Common myeloid progenitor, CD34-positive (primary cell): ENCODE results near the gene PFAS.
A peak's percentile ranks its signal among the peaks of the same experiment; 100 is the strongest.
"Not testable (repeated sequence)": the region's sequence is repeated elsewhere in the genome, so short reads cannot be mapped to it uniquely, and the experiment has no call there.

ENCODE experiments used
- CTCF ChIA-PET: fragments of 350-600 bp; sonication (Branson Sonifier 250); formaldehyde crosslinking; loops from one replicate; lab custom pipeline; 2021; ENCODE audit warnings: antibody characterized with exemption; lab: Charles Lee
- POLR2A ChIA-PET: fragments of 350-600 bp; sonication (Branson Sonifier 250); formaldehyde crosslinking; loops from one replicate; lab custom pipeline; 2021; ENCODE audit warnings: antibody characterized with exemption; lab: Charles Lee
- DNase-seq, 3 donors: peaks; one replicate each; pipeline versions ENCODE4 v3.0.0 to v3.0.0-alpha.2; 2013
- H3K27ac ChIP-seq, 2 experiments: 1 replicate in 1 of 2; 2 replicates in 1 of 2; pipeline ENCODE4 v1.7.0; 2013; ENCODE audit warnings: inconsistent platforms in 2 of 2, low read length in 2 of 2, mild to moderate bottlenecking in 2 of 2, low read depth in 1 of 2, moderate library complexity in 1 of 2; ENCODE audit not compliant: severe bottlenecking in 2 of 2, insufficient read depth in 1 of 2, poor library complexity in 1 of 2
- H3K27me3 ChIP-seq, 5 experiments: replicated peaks in 2 of 5; 1 replicate in 3 of 5; 2 replicates in 2 of 5; pipeline versions ENCODE4 v1.6.1 to v1.7.0; 2013; ENCODE audit warnings: low read length in 4 of 5, mild to moderate bottlenecking in 2 of 5, moderate library complexity in 2 of 5, inconsistent platforms in 1 of 5; ENCODE audit not compliant: insufficient read depth in 5 of 5, control insufficient read depth in 4 of 5
- H3K36me3 ChIP-seq, 4 experiments: 1 replicate in 2 of 4; 2 replicates in 2 of 4; pipeline versions ENCODE4 v1.6.1 to v1.7.0; 2013; ENCODE audit warnings: low read length in 3 of 4, control low read depth in 1 of 4, mild to moderate bottlenecking in 1 of 4; ENCODE audit not compliant: control insufficient read depth in 4 of 4, insufficient read depth in 4 of 4
- H3K4me1 ChIP-seq, 4 experiments: 1 replicate in 3 of 4; 2 replicates in 1 of 4; pipeline versions ENCODE4 v1.6.1 to v1.7.1; 2013; ENCODE audit warnings: low read length in 3 of 4, mild to moderate bottlenecking in 3 of 4, control low read depth in 1 of 4, inconsistent platforms in 1 of 4, moderate library complexity in 1 of 4; ENCODE audit not compliant: control insufficient read depth in 4 of 4, insufficient read depth in 4 of 4; ENCODE audit errors: control extremely low read depth in 1 of 4
- H3K4me3 ChIP-seq, 7 experiments: 1 replicate in 4 of 7; 2 replicates in 3 of 7; pipeline versions ENCODE4 v1.5.1 to v1.7.0; 2013; ENCODE audit warnings: mild to moderate bottlenecking in 7 of 7, low read length in 6 of 7, moderate library complexity in 6 of 7, inconsistent platforms in 2 of 7, low read depth in 2 of 7, control low read depth in 1 of 7; ENCODE audit not compliant: insufficient read depth in 4 of 7, control insufficient read depth in 1 of 7; ENCODE audit errors: extremely low read depth in 1 of 7
- H3K9me3 ChIP-seq, 5 experiments: 1 replicate in 4 of 5; 2 replicates in 1 of 5; pipeline versions ENCODE4 v1.6.1 to v1.7.1; 2013; ENCODE audit warnings: low read length in 4 of 5, mild to moderate bottlenecking in 2 of 5, inconsistent platforms in 1 of 5, low read depth in 1 of 5, moderate library complexity in 1 of 5; ENCODE audit not compliant: control insufficient read depth in 4 of 5, insufficient read depth in 2 of 5; ENCODE audit errors: control extremely low read depth in 1 of 5
- WGBS: methylation state at CpG from one replicate; pipeline ENCODE4 v1.1.5; 2013; ENCODE audit not compliant: insufficient coverage; 5-methylcytosine and 5-hydroxymethylcytosine counted together

Gene PFAS

DNA sequence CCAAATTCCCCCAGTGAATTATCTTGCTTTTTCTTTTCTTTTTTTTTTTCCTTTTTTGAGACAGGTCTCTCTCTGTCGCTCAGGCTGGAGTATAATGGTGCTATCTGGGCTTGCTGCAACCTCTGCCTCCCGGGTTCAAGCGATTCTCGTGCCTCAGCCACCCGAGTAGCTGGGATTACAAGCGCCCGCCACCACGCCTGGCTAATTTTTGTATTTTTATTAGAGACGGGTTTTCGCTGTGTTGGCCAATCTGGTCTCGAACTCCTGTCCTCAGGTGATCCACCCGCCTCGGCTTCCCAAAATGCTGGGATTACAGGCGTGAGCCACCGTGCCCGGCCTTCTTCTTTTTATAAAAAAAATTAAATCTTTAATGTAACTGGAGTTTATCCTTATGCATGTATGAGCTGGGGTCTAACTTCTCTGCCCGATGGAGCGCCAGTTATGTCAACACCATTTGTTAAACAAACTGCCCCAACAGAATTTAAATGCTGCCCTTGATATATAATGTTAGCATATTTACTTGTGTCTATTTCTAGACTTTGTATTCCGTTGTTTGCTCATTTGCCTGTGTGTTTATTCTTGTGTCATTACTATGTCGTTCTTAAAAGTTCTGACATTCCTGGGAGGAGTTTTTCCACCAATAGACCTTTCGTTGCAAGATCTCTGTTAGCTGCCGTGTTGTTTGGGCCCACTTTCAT is 38.2 kb upstream of the PFAS start:
- CTCF ChIA-PET = interaction anchor here (0.7 to 3.6 kb wide), 3 partner anchors 11 to 99 kb away, joined by 4 to 17 read pairs (median 17); no protein-coding TSS in a partner anchor
- Histone ChIP-seq H3K9me3 (no peaks in the 10 kb centered on the region), H3K36me3 (peaks cover 0 to 19% (median 1%) of the 10 kb centered on the region in 4 experiments), H3K4me3 (peak overlapping the region; percentile 60 to 95 (median 86)), H3K27me3 (no peaks in the 10 kb centered on the region), H3K4me1 (peaks cover 4 to 33% (median 19%) of the 10 kb centered on the region in 4 experiments), H3K27ac (peak overlapping the region; percentile 64 to 84)
- peak in 1 of 3 donors; percentile 25 for DNase-seq
- POLR2A ChIA-PET = interaction anchor here (0.7 to 1.3 kb wide), 4 partner anchors 10 to 37 kb away, joined by 3 to 5 read pairs (median 4); partner anchors contain the start of gene CTC1
- WGBS = 0% methylated on average over 11 of the region's 22 CpGs

GRCh38 chr17:8212312-8213180 is 36.5 kb upstream of the PFAS start:
- Histone ChIP-seq H3K36me3 (peaks cover 0 to 3% (median 0%) of the 10 kb centered on the region in 4 experiments), H3K4me1 (peaks cover 4 to 33% (median 19%) of the 10 kb centered on the region in 4 experiments), H3K27ac (no peak overlapping the region), H3K27me3 (no peaks in the 10 kb centered on the region), H3K4me3 (no peak overlapping the region), H3K9me3 (no peaks in the 10 kb centered on the region)
- 96% methylated on average over 8 of the region's 14 CpGs for WGBS
- ChIA-PET CTCF (interaction anchor here (1.2 to 3.1 kb wide), 2 partner anchors 10 to 24 kb away, joined by 3 to 17 read pairs; no protein-coding TSS in a partner anchor), POLR2A (no interaction called here)
- DNase-seq = no peak

DNA sequence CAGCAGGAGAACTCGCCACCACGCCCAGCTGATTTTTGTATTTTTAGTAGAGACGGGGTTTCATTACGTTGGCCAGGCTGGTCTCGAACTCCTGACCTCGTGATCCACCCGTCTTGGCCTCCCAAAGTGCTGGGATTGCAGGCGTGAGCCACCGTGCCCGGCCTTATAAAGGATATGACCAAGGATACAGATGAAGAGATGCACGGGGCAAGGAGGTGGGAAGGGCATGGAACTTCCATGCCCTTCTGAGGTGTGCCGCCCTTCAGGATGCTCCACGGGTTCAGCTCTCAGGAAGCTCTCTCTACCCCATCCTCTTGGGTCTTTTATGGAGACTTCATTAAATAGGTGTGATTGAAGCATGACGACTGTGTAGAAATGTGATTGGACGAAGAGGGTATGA is 35.1 kb upstream of the PFAS start:
- CTCF ChIA-PET = interaction anchor here (1.2 kb wide), 1 partner anchor 25 kb away, joined by 3 read pairs; no protein-coding TSS in a partner anchor
- H3K4me3 ChIP-seq, DNase-seq, H3K27ac ChIP-seq, H3K36me3 ChIP-seq, H3K9me3 ChIP-seq, H3K27me3 ChIP-seq: not testable (repeated sequence)
- peaks cover 4 to 27% (median 16%) of the 10 kb centered on the region in 4 experiments for H3K4me1 ChIP-seq
- POLR2A ChIA-PET = interaction anchor here (0.8 to 1.1 kb wide), 2 partner anchors 8 to 41 kb away, joined by 3 read pairs; no protein-coding TSS in a partner anchor
- 97% methylated on average over 14 of the region's 15 CpGs for WGBS

GRCh38 chr17:8220783-8221662 is 28.1 kb upstream of the PFAS start:
- under 1% methylated on average over 41 of the region's 45 CpGs for WGBS
- Histone ChIP-seq H3K4me1 (peaks cover 0 to 36% (median 22%) of the 10 kb centered on the region in 4 experiments), H3K27ac (peak overlapping the region; percentile 87 to 98), H3K36me3 (no peaks in the 10 kb centered on the region), H3K4me3 (peak overlapping the region; percentile 66 to 98 (median 86)), H3K27me3 (no peaks in the 10 kb centered on the region), H3K9me3 (no peaks in the 10 kb centered on the region)
- ChIA-PET POLR2A (interaction anchor here (0.6 to 3.7 kb wide), 7 partner anchors 7 to 101 kb away, joined by 3 to 56 read pairs (median 4); partner anchors contain the start of genes AURKB, BORCS6 and CTC1), CTCF (interaction anchor here (1.0 to 5.3 kb wide), 15 partner anchors 10 to 101 kb away, joined by 3 to 55 read pairs (median 4); partner anchors contain the start of genes AURKB, BORCS6, CTC1 and PFAS)
- peak; percentile 88 to 93 (median 92) for DNase-seq

DNA sequence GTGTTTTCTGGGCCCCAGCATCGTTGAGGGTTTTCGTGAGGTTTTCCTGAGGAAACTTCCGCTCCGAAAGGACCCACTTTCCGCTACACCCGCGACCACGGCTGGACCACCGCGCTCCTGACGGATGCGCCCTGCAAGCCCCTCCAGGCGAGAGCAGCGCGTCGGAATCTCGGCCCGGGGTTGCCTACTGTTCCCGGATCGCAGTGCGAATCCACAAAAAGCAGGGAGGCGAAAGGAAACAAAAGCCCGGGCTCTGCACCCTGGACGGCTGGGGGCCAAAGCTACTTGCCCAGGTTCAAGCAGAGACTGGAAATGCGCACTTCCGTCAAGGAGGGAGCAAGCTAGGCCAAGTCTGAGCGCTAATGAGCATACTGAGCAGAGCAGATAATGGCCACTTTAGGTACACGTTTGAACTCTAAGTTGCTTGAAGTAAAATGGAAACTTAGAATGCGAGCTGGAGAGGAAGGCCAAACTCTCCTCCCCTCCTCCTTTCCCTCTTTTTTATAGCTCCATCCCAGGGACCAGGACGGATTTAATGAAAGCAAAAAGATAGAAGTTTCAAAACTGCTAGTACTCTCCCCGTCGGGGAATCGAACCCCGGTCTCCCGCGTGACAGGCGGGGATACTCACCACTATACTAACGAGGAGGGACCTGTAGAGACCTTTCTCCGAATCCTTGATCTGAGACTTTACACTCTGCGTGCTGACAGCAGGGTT is 27.3 kb upstream of the PFAS start:
- H3K27me3 ChIP-seq = no peaks in the 10 kb centered on the region
- H3K4me3 ChIP-seq = peak overlapping the region; percentile 66 to 98 (median 86)
- 0% methylated on average over 35 of the region's 40 CpGs for WGBS
- ChIA-PET CTCF (interaction anchor here (0.9 to 5.3 kb wide), 16 partner anchors 11 to 147 kb away, joined by 3 to 55 read pairs (median 4); partner anchors contain the start of genes AURKB, BORCS6, CTC1 and PFAS), POLR2A (interaction anchor here (1.0 to 3.7 kb wide), 8 partner anchors 8 to 514 kb away, joined by 3 to 56 read pairs (median 6); partner anchors contain the start of genes AURKB, BORCS6 and CTC1)
- DNase-seq = peak; percentile 89 to 95 (median 95)
- no peaks in the 10 kb centered on the region for H3K9me3 ChIP-seq
- peak overlapping the region; percentile 87 to 98 for H3K27ac ChIP-seq
- peaks cover 2 to 36% (median 23%) of the 10 kb centered on the region in 4 experiments for H3K4me1 ChIP-seq
- H3K36me3 ChIP-seq = no peaks in the 10 kb centered on the region
